Sigmoid colon (tissue), 7 donors: ENCODE measurements around the gene VAMP8. TPM values are rescaled to one million over a fixed set of nuclear protein-coding genes. Genes with fewer than 3 reads are reported as not detected.

Experiments used
- DNase-seq: peaks from one replicate; pipeline ENCODE4 v3.0.0-alpha.2; 2019
- H3K27ac ChIP-seq, 4 donors: fragments of 200-600 bp; sonication (generic); one replicate each; pipeline ENCODE4 v1.5.1; 2016 to 2019; ENCODE audit warnings: mild to moderate bottlenecking in 1 of 4
- H3K27me3 ChIP-seq, 3 donors: fragments of 200-600 bp; sonication (generic); one replicate each; pipeline ENCODE4 v1.5.1; 2019; ENCODE audit warnings: mild to moderate bottlenecking in 1 of 3
- H3K36me3 ChIP-seq, 4 donors: fragments of 200-600 bp; sonication (generic); one replicate each; pipeline ENCODE4 v1.5.1; 2016 to 2019
- H3K4me1 ChIP-seq, 4 donors: fragments of 200-600 bp; sonication (generic); one replicate each; pipeline ENCODE4 v1.5.1; 2017 to 2019
- H3K4me3 ChIP-seq, 4 donors: fragments of 200-600 bp; sonication (generic); one replicate each; pipeline ENCODE4 v1.5.1; 2017 to 2019; ENCODE audit warnings: mild to moderate bottlenecking in 2 of 4, moderate library complexity in 1 of 4
- H3K9me3 ChIP-seq, 4 donors: fragments of 200-600 bp in 3 of 4; sonication (generic) in 3 of 4; one replicate each; pipeline versions ENCODE4 v1.5.1 to v1.6.1; 2013 to 2019
- CTCF ChIP-seq, 4 experiments: fragments of 450-650 bp in 3 of 4; fragments of 200-600 bp in 1 of 4; IDR thresholded peaks; one replicate each; pipeline ENCODE4 v1.5.1; 2016 to 2019; ENCODE audit warnings: antibody characterized with exemption in 4 of 4, mild to moderate bottlenecking in 3 of 4, moderate library complexity in 2 of 4
- EP300 ChIP-seq, 4 donors: sonication (generic); formaldehyde crosslinking; IDR thresholded peaks; one replicate each; pipeline ENCODE4 v1.6.1; 2017; ENCODE audit warnings: antibody characterized with exemption in 4 of 4
- POLR2A ChIP-seq, 2 donors: fragments of 450-650 bp; IDR thresholded peaks; one replicate each; pipeline ENCODE4 v1.6.1; 2016; ENCODE audit warnings: antibody characterized with exemption in 2 of 2, mild to moderate bottlenecking in 2 of 2, moderate library complexity in 2 of 2
- POLR2AphosphoS5 ChIP-seq, 4 donors: sonication (generic); formaldehyde crosslinking; IDR thresholded peaks; one replicate each; pipeline ENCODE4 v1.6.1; 2017; ENCODE audit warnings: antibody characterized with exemption in 4 of 4
- WGBS, 2 donors: extraction: QIAGEN DNeasy Blood & Tissue Kit; methylation state at CpG; one replicate each; pipeline ENCODE4 v1.1.7; 2013; 5-methylcytosine and 5-hydroxymethylcytosine counted together
- intact Hi-C: fragments of 100-400 bp; cut with DNase I; formaldehyde crosslinking; loops from one replicate; pipeline ENCODE4 v1.15.1; 2023
- polyA plus RNA-seq, 3 donors: library from polyadenylated mRNA; stranded (reverse); fragments of 200-250 nt; gene quantifications; one replicate each; pipeline ENCODE4 v1.2.3, GENCODE V29; 2013
- total RNA-seq, 4 donors: library from RNA; depleted of rRNA; stranded (reverse); fragments of >200 nt; gene quantifications; one replicate each; pipeline ENCODE4 v1.1.0, GENCODE V29; 2016
- donor health status: healthy with polysubstance abuse.
- donor health status: Bipolar disorder and iron deficiency.
- donor health status: healthy.

VAMP8 gene
- total and polyA plus RNA-seq, 7 donors = 1.9 to 941 (median 33.3) TPM

DNA sequence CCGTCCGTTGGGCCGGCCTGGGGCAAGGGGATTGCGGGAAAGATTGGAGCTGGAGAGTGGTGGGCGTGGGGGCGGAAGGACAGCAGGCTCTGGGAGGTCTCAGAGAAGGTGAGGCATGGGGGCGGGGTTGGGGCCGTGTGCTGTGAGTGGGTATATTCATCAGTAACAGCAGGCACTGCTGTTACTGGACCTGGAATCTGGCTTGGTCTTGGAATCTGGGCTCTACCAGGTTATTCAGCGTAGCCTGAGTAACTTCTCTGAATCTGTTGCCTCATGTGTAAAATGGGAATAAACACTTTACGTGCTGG, 18.6 kb downstream of the VAMP8 start:
- DNase-seq = no peak
- H3K27me3 ChIP-seq = no peaks in the 10 kb centered on the region
- no peak for TF ChIP-seq EP300 (IDR thresholded peaks at IDR 0.05)
- no peak for TF ChIP-seq POLR2AphosphoS5 (IDR thresholded peaks at IDR 0.05)
- TF ChIP-seq CTCF (IDR thresholded peaks at IDR 0.05) = no peak
- TF ChIP-seq POLR2A (IDR thresholded peaks at IDR 0.05) = no peak
- H3K4me3 ChIP-seq = peak overlapping the region; percentile 63 to 78 (median 70)
- intact Hi-C loops = no loop called here
- H3K9me3 ChIP-seq = no peaks in the 10 kb centered on the region
- peaks cover 0 to 44% (median 30%) of the 10 kb centered on the region in 4 donors for H3K4me1 ChIP-seq
- H3K36me3 ChIP-seq = peaks cover 5 to 46% (median 14%) of the 10 kb centered on the region in 4 donors
- 2 to 6% methylated on average over 10 of the region's 10 CpGs for WGBS, 2 donors
- H3K27ac ChIP-seq = peak overlapping the region; percentile 88 to 91 (median 90)

DNA sequence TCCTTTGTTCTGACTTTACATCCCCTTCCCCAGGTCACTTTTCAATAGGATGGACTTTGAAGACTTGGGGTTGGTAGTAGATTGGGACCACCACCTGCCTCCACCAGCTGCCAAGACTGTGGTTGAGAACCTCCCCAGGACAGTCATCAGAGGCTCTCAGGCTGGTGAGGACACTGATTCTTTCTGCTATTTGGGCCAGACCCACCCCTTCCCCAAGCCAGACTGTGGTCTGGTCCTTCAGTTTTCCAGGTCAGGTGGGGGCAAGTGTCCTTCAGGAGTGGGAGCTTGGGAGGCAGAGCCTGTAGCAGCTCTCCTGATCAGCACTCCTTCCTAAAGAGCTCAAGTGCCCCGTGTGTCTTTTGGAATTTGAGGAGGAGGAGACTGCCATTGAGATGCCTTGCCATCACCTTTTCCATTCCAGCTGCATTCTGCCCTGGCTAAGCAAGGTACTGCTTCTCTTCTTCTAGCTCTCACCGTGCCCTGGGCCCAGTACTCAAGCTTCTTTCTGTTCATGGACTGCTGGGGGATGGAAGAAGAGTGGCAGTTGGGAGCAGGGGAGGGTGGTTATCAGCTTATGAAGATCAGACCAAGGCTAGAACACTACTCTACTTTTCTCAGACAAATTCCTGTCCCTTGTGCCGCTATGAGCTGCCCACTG, 19.2 kb downstream of the VAMP8 start:
- no peak for TF ChIP-seq POLR2A (IDR thresholded peaks at IDR 0.05)
- TF ChIP-seq CTCF (IDR thresholded peaks at IDR 0.05) = no peak
- TF ChIP-seq POLR2AphosphoS5 (IDR thresholded peaks at IDR 0.05) = no peak
- TF ChIP-seq EP300 (IDR thresholded peaks at IDR 0.05) = no peak
- intact Hi-C loops = no loop called here
- Histone ChIP-seq H3K9me3 (no peaks in the 10 kb centered on the region), H3K36me3 (peaks cover 5 to 46% (median 14%) of the 10 kb centered on the region in 4 donors), H3K4me3 (peak overlapping the region; percentile 63 to 78 (median 70)), H3K27ac (peak overlapping the region; percentile 88 to 91 (median 90)), H3K4me1 (peaks cover 0 to 44% (median 33%) of the 10 kb centered on the region in 4 donors), H3K27me3 (no peaks in the 10 kb centered on the region)
- WGBS, 2 donors = 64% methylated on average over 3 of the region's 3 CpGs
- no peak for DNase-seq

- WGBS, 2 donors = 89 to 93% methylated on average over 5 of the region's 5 CpGs
- intact Hi-C loops = no loop called here
- Histone ChIP-seq H3K9me3 (no peaks in the 10 kb centered on the region), H3K27me3 (no peaks in the 10 kb centered on the region), H3K4me1 (peaks cover 0 to 47% (median 35%) of the 10 kb centered on the region in 4 donors), H3K27ac (peak overlapping the region in 1 of 4 donors; percentile 91), H3K4me3 (no peak overlapping the region), H3K36me3 (peaks cover 5 to 46% (median 14%) of the 10 kb centered on the region in 4 donors)
- DNase-seq = no peak
- TF ChIP-seq CTCF (IDR thresholded peaks at IDR 0.05) (no peak), EP300 (IDR thresholded peaks at IDR 0.05) (no peak), POLR2A (IDR thresholded peaks at IDR 0.05) (no peak), POLR2AphosphoS5 (IDR thresholded peaks at IDR 0.05) (no peak)
Measured at GRCh38 chr2:85597241-85597640, 19.9 kb downstream of the VAMP8 start.

- Histone ChIP-seq H3K36me3 (peaks cover 5 to 41% (median 14%) of the 10 kb centered on the region in 4 donors), H3K9me3 (no peaks in the 10 kb centered on the region), H3K4me1 (peaks cover 0 to 50% (median 41%) of the 10 kb centered on the region in 4 donors), H3K4me3 (no peak overlapping the region), H3K27ac (no peak overlapping the region), H3K27me3 (no peaks in the 10 kb centered on the region)
- WGBS, 2 donors = 76 to 82% methylated on average over 14 of the region's 14 CpGs
- DNase-seq = no peak
- intact Hi-C loops = no loop called here
- TF ChIP-seq POLR2A (IDR thresholded peaks at IDR 0.05) = no peak
- no peak for TF ChIP-seq CTCF (IDR thresholded peaks at IDR 0.05)
- no peak for TF ChIP-seq POLR2AphosphoS5 (IDR thresholded peaks at IDR 0.05)
Measured at GRCh38 chr2:85598594-85599340, 21.4 kb downstream of the VAMP8 start.
